GM23248 (cell line): ENCODE measurements around the gene STARD10. TPM values are rescaled to one million over a fixed set of nuclear protein-coding genes. Genes with fewer than 3 reads are reported as not detected.

Experiments used
- DNase-seq: peaks from one replicate; pipeline ENCODE4 v3.0.0-alpha.2; 2015
- H2AFZ ChIP-seq: fragments of 200-600 bp; sonication (generic); 2 replicates; pipeline ENCODE4 v1.6.1; 2016; ENCODE audit warnings: antibody characterized with exemption
- H3F3A ChIP-seq: fragments of 200-600 bp; sonication (generic); 2 replicates; pipeline ENCODE4 v1.6.1; 2016; ENCODE audit warnings: mild to moderate bottlenecking, antibody characterized with exemption, mixed run types; ENCODE audit not compliant: insufficient read depth
- H3K27ac ChIP-seq: fragments of 200-600 bp; sonication (generic); 2 replicates; pipeline ENCODE4 v1.5.1; 2016; ENCODE audit warnings: mild to moderate bottlenecking
- H3K27me3 ChIP-seq: fragments of 200-600 bp; sonication (generic); replicated peaks from 2 replicates; pipeline ENCODE4 v1.6.1; 2016; ENCODE audit warnings: mild to moderate bottlenecking; ENCODE audit not compliant: insufficient read depth
- H3K36me3 ChIP-seq: fragments of 200-600 bp; sonication (generic); 2 replicates; pipeline ENCODE4 v1.6.1; 2016; ENCODE audit warnings: low read depth, mild to moderate bottlenecking
- H3K4me1 ChIP-seq: fragments of 200-600 bp; sonication (generic); 2 replicates; pipeline ENCODE4 v1.6.1; 2016; ENCODE audit warnings: mild to moderate bottlenecking; ENCODE audit not compliant: insufficient read depth
- H3K4me2 ChIP-seq: fragments of 200-600 bp; sonication (generic); one replicate; pipeline ENCODE4 v1.6.1; 2016; ENCODE audit warnings: mild to moderate bottlenecking; ENCODE audit not compliant: unreplicated experiment
- H3K4me3 ChIP-seq: fragments of 200-600 bp; sonication (generic); 2 replicates; pipeline ENCODE4 v1.5.1; 2016; ENCODE audit warnings: mild to moderate bottlenecking
- H3K79me2 ChIP-seq: fragments of 200-600 bp; sonication (generic); 2 replicates; pipeline ENCODE4 v1.6.1; 2016; ENCODE audit warnings: mild to moderate bottlenecking; ENCODE audit not compliant: insufficient read depth
- H3K9ac ChIP-seq: fragments of 200-600 bp; sonication (generic); 2 replicates; pipeline ENCODE4 v1.6.1; 2016; ENCODE audit warnings: mild to moderate bottlenecking
- H3K9me2 ChIP-seq: fragments of 200-600 bp; sonication (generic); 2 replicates; pipeline ENCODE4 v1.6.1; 2016; ENCODE audit warnings: mixed run types, mild to moderate bottlenecking, moderate library complexity; ENCODE audit not compliant: insufficient read depth
- H3K9me3 ChIP-seq: fragments of 200-600 bp; sonication (generic); one replicate; pipeline ENCODE4 v1.6.1; 2017; ENCODE audit warnings: low read depth
- H4K20me1 ChIP-seq: fragments of 200-600 bp; sonication (generic); 2 replicates; pipeline ENCODE4 v1.6.0; 2016; ENCODE audit not compliant: insufficient read depth
- EZH2 ChIP-seq: fragments of 200-600 bp; sonication (generic); IDR thresholded peaks from 2 replicates; pipeline ENCODE4 v1.6.1; 2018; ENCODE audit warnings: antibody characterized with exemption, mild to moderate bottlenecking; ENCODE audit not compliant: insufficient read depth, poor library complexity, severe bottlenecking
- EZH2phosphoT487 ChIP-seq: fragments of 200-600 bp; sonication (generic); IDR thresholded peaks from 2 replicates; pipeline ENCODE4 v1.6.1; 2018; ENCODE audit warnings: antibody characterized with exemption, moderate library complexity, mild to moderate bottlenecking, low read depth; ENCODE audit not compliant: insufficient read depth
- WGBS, 2 experiments: methylation state at CpG; one replicate each; pipeline ENCODE4 v1.1.6; 2015 to 2017; ENCODE audit warnings: low lambda C conversion rate in 2 of 2, low coverage in 1 of 2; ENCODE audit errors: missing lambda C conversion rate in 2 of 2; 5-methylcytosine and 5-hydroxymethylcytosine counted together
- in situ Hi-C: fragments of 300-500 bp; cut with MboI; formaldehyde crosslinking; loops from 2 replicates; pipeline ENCODE4 v1.15.0; 2020
- polyA plus RNA-seq: library from polyadenylated mRNA; unstranded; fragments of >200 nt; fragmentation: Nextera tagmentation; extraction: Ambion mirVana; gene quantifications from 2 replicates; pipeline ENCODE4 v1.2.1, GENCODE V29; 2016
- total RNA-seq: library from RNA; depleted of rRNA; stranded (reverse); fragments of >200 nt; shearing (Covaris generic); gene quantifications from 2 replicates; pipeline ENCODE4 v1.2.3, GENCODE V29; 2014

The STARD10 gene
- total and polyA plus RNA-seq, 2 experiments from 2014 or later = 6.6 to 14.7 TPM

DNA sequence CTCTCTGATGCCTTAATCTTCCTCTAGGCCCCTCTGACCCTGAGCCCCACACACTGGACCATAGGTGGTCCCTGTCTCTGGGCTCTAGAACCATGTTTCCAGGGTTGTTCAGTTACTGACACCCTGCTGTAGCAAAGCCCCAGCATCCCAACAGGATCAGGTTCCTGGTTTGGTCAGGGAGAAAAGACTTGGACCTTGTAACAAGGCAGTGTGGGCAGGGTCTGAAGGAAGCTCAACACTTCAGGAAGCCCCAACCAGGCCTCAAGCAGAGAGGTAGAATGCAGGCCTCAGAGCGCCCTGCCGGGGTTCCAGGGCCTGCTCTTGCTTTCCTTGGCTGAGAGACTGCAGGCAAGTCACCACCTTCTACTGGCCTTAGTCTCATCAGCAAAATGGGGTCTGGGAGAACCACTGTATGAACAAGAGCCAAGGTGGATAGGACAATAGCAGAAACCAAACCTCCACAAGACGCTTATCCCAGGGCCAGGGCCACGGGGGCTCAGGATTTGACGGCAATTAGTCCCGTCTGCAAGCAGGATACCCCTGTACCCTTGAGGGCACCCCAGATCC is 46.5 kb downstream of the STARD10 start:
- 0 out of 2 replicates have a peak, but pooled peaks cover 7% of the 10 kb centered on the region for H3K4me1 ChIP-seq
- WGBS, 2 experiments = 90 to 93% methylated on average over 6 of the region's 6 CpGs
- no peak overlapping the region for H3K9ac ChIP-seq
- H3K27ac ChIP-seq = no peak overlapping the region
- in situ Hi-C loops = no loop called here
- H3K36me3 ChIP-seq = no peaks in the 10 kb centered on the region
- H3K9me3 ChIP-seq = no peaks in the 10 kb centered on the region
- H3K9me2 ChIP-seq = no peaks in the 10 kb centered on the region
- H3K79me2 ChIP-seq = peaks cover 26% of the 10 kb centered on the region
- H3K4me2 ChIP-seq = no peak overlapping the region
- no peak for DNase-seq
- no peaks in the 10 kb centered on the region for H3K27me3 ChIP-seq
- no peak overlapping the region for H2AFZ ChIP-seq
- H3K4me3 ChIP-seq = no peak overlapping the region
- no peaks in the 10 kb centered on the region for H3F3A ChIP-seq
- no peaks in the 10 kb centered on the region for H4K20me1 ChIP-seq
- TF ChIP-seq EZH2phosphoT487 (no peak), EZH2 (no peak)

DNA sequence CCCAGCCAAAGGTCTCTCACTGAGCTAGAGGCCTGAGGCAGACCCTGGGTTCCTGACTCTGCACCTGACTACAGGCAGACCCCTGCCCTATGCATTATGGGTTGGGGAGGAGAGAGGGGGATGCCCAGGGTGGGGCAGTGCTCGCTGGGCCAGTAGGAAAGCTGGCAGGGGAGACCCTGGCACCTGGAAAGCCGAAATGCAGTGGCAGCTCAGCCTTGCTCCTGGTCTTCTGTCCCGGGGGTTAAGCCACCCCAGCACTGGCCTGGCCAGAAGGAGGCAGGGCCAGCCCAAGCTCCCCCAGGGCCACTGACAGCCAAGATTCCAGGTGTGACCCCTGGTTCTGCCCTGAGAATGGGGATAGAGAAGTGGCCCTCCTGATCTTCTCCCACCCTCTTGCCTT is 47.0 kb downstream of the STARD10 start:
- Histone ChIP-seq H3K4me2 (no peak overlapping the region), H2AFZ (no peak overlapping the region), H3K4me3 (no peak overlapping the region), H3K9ac (no peak overlapping the region), H3F3A (no peaks in the 10 kb centered on the region), H3K4me1 (0 out of 2 replicates have a peak, but pooled peaks cover 7% of the 10 kb centered on the region), H3K9me3 (no peaks in the 10 kb centered on the region), H3K27ac (no peak overlapping the region), H3K27me3 (no peaks in the 10 kb centered on the region), H3K36me3 (no peaks in the 10 kb centered on the region), H3K9me2 (no peaks in the 10 kb centered on the region), H4K20me1 (no peaks in the 10 kb centered on the region), H3K79me2 (peaks cover 29% of the 10 kb centered on the region)
- in situ Hi-C loops = no loop called here
- WGBS, 2 experiments = 60 to 88% methylated on average over 1 to 3 of the region's 3 CpGs
- TF ChIP-seq EZH2 (no peak), EZH2phosphoT487 (no peak)
- no peak for DNase-seq

DNA sequence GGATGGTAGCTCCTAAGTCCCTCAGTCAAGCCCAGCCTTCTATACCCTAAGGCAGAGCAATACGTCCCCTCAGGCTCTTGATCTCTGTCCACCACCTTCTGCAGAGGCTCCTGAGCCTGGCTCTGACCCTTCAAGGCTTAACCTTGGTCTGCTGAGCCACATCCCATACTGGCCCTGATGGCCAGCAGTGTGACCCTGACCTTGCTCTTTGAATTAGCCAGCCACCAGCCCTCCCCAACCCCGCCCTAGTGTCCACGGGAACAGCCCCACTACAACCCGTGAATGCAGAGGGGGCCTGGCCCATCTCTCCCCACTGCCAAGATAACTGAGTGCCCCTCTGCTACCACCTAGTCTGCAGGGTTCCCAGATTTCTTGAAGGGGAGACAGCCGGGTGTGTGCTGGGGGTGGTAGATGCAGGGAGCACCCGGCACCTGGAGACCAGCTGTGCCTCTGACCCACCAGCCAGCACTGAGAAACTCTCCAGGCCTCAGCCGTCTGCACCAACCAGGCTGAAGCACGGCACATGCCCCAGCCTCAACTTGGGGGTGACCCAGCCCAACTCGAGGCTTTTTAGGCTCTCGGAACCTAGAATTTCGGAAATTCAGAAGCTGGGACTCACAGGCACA is 47.8 kb downstream of the STARD10 start:
- Histone ChIP-seq H3K4me3 (no peak overlapping the region), H3K9me2 (no peaks in the 10 kb centered on the region), H3K79me2 (peaks cover 21% of the 10 kb centered on the region), H3K36me3 (no peaks in the 10 kb centered on the region), H3K9me3 (no peaks in the 10 kb centered on the region), H2AFZ (no peak overlapping the region), H3K27me3 (no peaks in the 10 kb centered on the region), H3K4me1 (no peaks in the 10 kb centered on the region), H3K9ac (no peak overlapping the region), H3F3A (no peaks in the 10 kb centered on the region), H3K4me2 (no peak overlapping the region), H4K20me1 (no peaks in the 10 kb centered on the region), H3K27ac (no peak overlapping the region)
- no peak for TF ChIP-seq EZH2phosphoT487
- no peak for TF ChIP-seq EZH2
- no peak for DNase-seq
- WGBS, 2 experiments = 71 to 78% methylated on average over 10 to 11 of the region's 11 CpGs
- in situ Hi-C loops = no loop called here

- Histone ChIP-seq H3K36me3 (no peaks in the 10 kb centered on the region), H3K27ac (no peak overlapping the region), H3K4me1 (peaks cover under 1% of the 10 kb centered on the region; the same call in 1 of the 2 replicates), H3K27me3 (no peaks in the 10 kb centered on the region), H3F3A (peaks cover under 1% of the 10 kb centered on the region; the same call in 1 of the 2 replicates), H3K4me3 (no peak overlapping the region), H3K9me3 (no peaks in the 10 kb centered on the region), H3K79me2 (peaks cover 18% of the 10 kb centered on the region), H3K9me2 (no peaks in the 10 kb centered on the region), H4K20me1 (no peaks in the 10 kb centered on the region), H2AFZ (no peak overlapping the region), H3K9ac (no peak overlapping the region), H3K4me2 (no peak overlapping the region)
- WGBS, 2 experiments = 84 to 87% methylated on average over 5 of the region's 5 CpGs
- DNase-seq = no peak
- TF ChIP-seq EZH2 = no peak
- no peak for TF ChIP-seq EZH2phosphoT487
- in situ Hi-C loops = no loop called here
Observed at GRCh38 chr11:72745511-72745910, 48.3 kb downstream of the STARD10 start.
